ENCODE measurements around the gene MCTP1.
"Not testable (repeated sequence)": the region's sequence is repeated elsewhere in the genome, so short reads cannot be mapped to it uniquely, and the experiment has no call there.

The MCTP1 gene

DNA sequence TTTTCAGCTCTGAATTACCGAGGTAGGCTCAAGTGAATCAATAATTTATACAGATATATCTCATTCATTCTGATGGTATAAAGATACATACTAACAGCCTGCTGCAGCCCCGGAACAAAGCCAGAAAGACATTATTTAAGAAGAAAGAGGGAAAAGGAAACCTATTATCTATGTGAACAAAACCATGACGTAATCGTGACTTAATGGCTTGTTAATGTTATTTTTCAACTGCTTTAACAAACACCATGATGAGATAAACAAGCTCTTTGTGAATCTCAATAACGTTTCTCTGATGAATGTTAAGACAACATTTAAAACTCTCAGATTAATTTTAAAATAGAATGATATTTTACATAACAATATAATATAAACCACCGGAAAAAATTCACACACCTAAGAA, 429.4 kb downstream of the MCTP1 start:
- DNase-seq = no peak

GRCh38 chr5:94853120-94853519, 431.8 kb downstream of the MCTP1 start:
- DNase-seq = no peak

DNA sequence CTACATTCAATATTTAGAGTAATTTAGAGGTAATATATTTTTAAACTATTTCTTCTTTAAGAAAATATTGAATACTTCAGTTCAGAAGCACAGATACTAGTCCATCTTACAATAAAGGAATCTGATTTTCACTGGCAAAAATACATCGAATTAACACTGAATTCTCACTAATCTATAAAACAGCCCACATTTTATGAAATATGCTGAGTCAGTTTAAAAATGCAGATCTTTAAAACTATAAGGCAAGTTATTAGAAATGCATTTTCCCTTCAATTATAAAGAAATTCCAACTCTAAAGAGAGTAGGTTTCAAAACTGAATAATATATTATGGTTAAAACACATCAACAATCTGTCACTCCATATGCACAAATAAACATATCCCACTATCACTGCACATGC, 433.9 kb downstream of the MCTP1 start:
- no peak for DNase-seq

- no peak for DNase-seq
Measured at GRCh38 chr5:94849821-94850736, 434.8 kb downstream of the MCTP1 start.

DNA sequence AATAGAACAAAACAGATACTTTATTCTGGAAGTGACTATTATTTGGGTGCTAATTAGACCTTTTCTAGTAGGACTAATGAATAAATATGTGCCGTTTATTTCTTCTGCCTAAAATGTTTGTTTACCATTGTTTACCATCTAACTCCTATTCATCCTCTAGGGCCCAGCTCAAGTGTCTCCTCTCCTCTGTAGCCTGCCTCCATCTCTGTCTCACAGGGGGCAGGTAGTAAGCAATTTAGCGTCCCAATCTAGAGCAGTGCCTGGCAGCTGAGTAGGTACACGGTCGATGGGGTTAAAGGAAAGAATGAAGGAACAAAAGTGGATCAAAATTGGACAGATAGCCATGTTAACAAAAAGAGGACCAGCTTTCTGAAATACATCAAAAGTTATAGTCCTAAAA, 435.6 kb downstream of the MCTP1 start:
- DNase-seq = no peak

- no peak for DNase-seq
Measured at GRCh38 chr5:94847726-94848125, 437.2 kb downstream of the MCTP1 start.

DNA sequence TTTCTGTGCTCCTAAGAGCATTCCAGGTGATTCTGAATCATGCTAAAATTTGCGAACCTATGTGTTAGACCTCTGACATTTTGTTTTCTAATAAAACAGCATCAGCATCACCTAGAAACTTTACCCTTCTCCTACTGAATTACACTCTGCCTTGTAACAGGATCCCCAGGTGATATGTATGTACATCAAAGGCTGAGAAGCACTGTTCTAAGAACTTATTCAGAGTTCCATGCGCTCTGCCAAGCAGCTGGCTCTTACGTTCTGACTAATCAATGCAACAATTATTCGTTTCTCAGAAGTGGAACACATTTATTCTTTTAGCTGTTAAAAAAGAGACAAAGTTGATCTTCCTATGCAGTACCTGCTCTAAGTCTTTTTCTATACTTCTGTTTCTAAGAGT, 437.9 kb downstream of the MCTP1 start:
- DNase-seq = no peak

DNA sequence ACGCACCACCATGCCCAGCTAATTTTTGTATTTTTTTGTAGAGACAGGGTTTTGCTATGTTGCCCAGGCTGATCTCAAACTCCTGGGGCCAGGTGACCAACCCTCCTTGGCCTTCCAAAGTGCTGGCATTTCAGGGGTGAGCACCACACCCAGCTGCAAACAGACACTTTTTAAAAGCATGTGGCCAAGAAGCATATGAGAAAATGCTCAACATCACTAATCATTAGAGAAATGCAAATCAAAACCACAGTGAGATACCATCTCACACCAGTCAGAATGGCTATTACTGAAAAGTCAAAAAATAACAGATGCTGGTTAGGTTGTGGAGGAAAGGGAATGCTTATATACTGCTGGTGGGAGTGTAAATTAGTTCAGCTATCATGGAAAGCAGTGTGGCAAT, 439.2 kb downstream of the MCTP1 start:
- not testable (repeated sequence) for DNase-seq

GRCh38 chr5:94841598-94842322, 443.1 kb downstream of the MCTP1 start:
- DNase-seq = no peak

DNA sequence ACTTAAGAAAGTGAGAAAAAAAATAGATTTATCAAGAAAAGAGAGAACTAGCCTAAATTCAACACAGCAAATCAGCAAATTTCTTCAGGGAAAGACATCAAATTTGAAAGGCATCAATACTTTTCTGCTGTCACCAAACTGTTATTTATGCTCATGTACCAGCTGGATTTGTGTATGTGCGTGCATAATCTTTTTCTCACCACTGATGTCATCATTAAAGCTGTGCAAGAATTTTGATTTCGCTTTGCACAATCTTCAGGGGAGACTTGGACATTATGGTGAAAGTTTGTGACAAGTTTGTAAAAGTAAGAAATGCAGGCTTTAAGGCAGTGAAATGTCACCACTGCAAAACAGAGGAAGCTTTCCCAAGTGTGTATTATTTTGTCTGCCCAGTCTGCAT, 451.0 kb downstream of the MCTP1 start:
- no peak for DNase-seq

DNA sequence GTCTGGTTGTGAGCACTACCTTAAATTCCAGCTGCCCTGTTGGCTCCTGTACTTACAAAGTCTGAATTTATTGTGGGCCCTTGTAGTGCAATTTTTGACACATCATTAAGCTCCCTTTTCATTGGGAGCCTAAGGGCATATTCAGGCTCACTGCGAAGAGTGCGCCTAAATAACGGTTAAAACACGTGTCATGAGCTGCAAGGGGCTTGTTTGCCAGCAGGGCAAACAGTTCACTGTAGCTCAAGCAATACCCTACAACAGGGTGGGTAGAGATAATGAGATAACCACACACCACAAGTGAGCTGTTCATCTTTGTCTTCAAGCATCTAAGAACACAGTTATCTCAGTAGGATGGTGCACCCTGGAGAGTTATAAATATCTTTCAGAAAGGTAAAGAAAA, 452.2 kb downstream of the MCTP1 start:
- DNase-seq = no peak

- no peak for DNase-seq
Measured at GRCh38 chr5:94830520-94830919, 454.4 kb downstream of the MCTP1 start.

GRCh38 chr5:94828222-94828621, 456.7 kb downstream of the MCTP1 start:
- DNase-seq = not testable (repeated sequence)

DNA sequence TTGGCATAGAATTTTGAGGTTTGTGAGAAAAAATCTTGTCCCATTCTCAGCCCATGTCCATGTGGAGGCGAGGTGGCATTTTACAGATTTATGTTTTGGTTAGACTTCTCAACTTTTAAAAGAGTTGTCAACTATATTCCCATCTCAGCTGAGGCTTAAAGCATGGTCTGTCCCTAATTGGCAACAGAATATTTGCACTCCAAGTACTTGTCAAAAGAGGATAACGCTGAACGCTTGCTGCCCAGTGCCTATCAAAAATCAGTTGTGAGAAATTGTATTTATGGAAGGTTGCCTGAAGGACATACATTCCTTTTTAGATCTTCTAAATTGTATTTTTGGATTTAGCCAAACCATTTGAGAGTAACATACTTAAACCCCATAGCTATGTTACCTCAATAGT, 464.4 kb downstream of the MCTP1 start:
- no peak for DNase-seq

DNA sequence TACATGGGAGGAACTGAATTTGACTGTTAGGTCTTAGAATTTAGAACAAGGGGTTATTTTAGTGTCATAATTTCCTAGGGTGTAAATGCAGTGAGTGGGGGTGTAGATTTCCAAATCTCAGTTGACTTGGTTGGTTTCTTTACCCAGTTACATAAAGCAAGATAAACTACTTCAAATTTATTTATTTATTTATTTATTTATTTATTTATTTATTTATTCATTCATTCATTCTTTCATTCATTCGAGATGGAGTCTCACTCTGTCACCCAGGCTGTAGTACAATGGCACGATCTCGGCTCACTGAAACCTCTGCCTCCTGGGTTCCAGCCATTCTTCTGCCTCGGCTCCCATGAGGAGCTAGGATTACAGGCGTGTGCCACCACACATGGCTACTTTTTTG, 466.0 kb downstream of the MCTP1 start:
- DNase-seq = no peak

DNA sequence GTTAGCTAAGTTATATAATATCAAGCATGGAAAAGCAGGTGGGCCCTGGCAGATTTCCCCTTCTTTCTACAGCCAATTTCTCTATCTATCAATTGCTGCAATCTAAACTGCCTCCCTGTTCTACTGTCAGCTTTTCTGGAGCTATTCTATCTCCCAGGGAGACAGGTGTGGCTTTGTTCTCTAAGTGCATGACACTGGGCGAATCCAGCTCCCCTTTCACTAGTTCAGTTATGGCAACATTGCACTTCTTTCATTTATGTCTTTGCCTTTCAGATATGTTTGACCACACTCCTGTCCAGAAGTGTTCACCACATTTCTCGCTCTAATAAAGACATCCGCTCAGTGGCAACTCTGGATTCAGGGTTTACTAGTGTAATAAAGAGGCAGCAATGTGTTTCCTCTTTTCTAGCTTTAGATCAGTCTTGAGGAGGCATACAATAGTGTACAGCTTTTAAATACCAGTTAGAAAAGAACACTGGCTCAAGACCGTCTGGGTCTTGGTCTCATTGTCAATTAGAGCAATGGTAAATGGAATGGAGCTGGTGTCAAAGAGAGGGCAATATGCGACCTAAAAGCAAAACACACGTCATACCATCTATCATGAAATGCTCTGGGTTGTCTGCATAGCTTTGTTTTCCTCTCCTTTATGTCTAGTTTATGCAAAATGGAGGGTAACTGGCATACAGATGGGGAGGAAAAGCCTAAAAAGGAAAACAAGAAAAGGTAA, 469.4 kb downstream of the MCTP1 start:
- DNase-seq = no peak

DNA sequence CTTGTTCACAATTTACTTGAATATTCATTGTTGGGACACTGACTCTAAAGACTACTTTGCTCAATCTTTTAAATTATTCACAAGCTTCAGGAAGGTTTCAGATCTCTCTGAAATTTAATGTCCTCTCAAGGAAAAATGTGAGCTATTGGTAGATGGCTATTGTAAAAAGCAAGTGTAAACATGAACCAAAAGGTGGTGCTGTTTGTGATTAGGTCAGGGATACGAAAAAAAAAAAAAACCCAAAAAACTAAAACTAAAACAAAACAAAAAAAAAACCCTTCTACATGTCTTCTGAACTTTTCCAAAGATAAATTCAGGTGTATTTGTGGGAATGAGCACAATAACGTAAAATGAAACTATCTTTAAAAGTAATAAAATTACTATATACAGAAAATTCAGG, 472.7 kb downstream of the MCTP1 start:
- DNase-seq = no peak

- DNase-seq = no peak
Measured at GRCh38 chr5:94811331-94811730, 473.6 kb downstream of the MCTP1 start.

DNA sequence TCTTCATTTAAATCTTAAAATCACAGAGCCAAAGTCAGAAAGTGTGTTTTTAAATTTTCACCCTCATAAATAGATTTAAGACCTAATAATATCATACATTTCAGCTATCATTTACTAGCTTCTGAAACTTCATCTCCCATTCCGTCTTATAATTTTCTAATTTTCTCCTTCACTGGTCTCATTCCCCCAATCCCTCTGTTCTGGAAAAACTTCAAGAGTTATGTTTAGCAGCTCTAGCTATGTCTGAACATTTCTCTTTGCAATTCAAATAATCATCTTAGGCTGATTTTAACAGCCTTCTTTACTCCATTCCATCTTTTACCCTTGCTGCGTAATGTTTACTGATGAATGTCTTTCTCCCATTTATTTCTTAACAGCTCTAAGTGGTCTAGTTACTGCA, 474.0 kb downstream of the MCTP1 start:
- no peak for DNase-seq

DNA sequence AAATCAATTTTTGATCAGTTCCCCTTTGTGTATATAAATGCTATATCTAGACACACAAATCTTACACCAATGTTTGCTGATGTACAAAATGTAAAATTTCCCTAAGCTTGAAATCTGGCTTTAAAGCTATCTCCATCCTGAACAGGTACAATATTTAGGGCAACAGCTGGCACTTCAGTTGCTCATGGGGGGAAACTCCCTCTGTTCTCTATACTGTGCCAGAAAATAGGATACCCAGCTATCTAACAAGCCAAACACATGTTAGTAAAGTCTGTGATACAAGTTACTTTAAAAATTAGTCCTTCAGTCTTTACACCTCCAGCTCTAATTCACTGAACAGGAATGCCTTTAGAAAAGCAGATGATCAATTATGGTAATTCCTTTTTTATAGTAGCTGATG, 474.6 kb downstream of the MCTP1 start:
- DNase-seq = no peak

GRCh38 chr5:94808497-94808896, 476.4 kb downstream of the MCTP1 start:
- DNase-seq = no peak

- DNase-seq = no peak
Measured at GRCh38 chr5:94807985-94808384, 476.9 kb downstream of the MCTP1 start.

GRCh38 chr5:94802450-94802849, 482.4 kb downstream of the MCTP1 start:
- no peak for DNase-seq

- no peak for DNase-seq
Measured at GRCh38 chr5:94796586-94796985, 488.3 kb downstream of the MCTP1 start.
